ENCODE data around the gene CHST1.

Gene CHST1

DNA sequence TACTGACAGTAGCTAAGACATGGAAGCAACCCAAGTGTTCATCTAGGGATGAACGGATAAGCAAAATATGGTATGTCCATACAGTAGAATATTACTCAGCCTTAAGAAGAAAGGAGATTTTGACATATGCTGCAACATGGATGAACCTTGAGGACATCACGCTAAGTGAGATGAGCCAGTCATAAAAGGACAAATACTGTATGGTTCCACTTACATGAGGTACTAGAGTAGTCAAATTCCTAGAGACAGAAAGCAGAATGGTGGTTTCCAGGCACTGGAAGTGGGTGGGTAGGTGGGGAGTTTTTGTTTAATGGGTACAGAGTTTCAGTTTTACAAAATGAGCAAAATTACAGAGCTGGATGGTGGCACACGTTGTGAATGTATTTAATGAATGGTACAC, 18.1 kb downstream of the CHST1 start:
- TF ChIP-seq CTCF (IDR thresholded peaks at IDR 0.05; ENCODE audit: insufficient read depth, low read length): no peak
- TF ChIP-seq SPI1 (IDR thresholded peaks at IDR 0.05; ENCODE audit: borderline replicate concordance, low read depth): no peak
- TF ChIP-seq GABPA (IDR thresholded peaks at IDR 0.05; ENCODE audit: low read depth): no peak
- no peak for TF ChIP-seq POLR2AphosphoS5 (IDR thresholded peaks at IDR 0.05; ENCODE audit: low read depth)
- TF ChIP-seq, protein P1, sequence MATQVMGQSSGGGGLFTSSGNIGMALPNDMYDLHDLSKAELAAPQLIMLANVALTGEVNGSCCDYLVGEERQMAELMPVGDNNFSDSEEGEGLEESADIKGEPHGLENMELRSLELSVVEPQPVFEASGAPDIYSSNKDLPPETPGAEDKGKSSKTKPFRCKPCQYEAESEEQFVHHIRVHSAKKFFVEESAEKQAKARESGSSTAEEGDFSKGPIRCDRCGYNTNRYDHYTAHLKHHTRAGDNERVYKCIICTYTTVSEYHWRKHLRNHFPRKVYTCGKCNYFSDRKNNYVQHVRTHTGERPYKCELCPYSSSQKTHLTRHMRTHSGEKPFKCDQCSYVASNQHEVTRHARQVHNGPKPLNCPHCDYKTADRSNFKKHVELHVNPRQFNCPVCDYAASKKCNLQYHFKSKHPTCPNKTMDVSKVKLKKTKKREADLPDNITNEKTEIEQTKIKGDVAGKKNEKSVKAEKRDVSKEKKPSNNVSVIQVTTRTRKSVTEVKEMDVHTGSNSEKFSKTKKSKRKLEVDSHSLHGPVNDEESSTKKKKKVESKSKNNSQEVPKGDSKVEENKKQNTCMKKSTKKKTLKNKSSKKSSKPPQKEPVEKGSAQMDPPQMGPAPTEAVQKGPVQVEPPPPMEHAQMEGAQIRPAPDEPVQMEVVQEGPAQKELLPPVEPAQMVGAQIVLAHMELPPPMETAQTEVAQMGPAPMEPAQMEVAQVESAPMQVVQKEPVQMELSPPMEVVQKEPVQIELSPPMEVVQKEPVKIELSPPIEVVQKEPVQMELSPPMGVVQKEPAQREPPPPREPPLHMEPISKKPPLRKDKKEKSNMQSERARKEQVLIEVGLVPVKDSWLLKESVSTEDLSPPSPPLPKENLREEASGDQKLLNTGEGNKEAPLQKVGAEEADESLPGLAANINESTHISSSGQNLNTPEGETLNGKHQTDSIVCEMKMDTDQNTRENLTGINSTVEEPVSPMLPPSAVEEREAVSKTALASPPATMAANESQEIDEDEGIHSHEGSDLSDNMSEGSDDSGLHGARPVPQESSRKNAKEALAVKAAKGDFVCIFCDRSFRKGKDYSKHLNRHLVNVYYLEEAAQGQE (IDR thresholded peaks at IDR 0.05; ENCODE audit: insufficient replicate concordance, low read depth): no peak
- DNase-seq (ENCODE audit: low read depth in 1 of 2, low spot score in 1 of 2): no peak
- H3K27me3 ChIP-seq (ENCODE audit: insufficient read depth, poor library complexity, severe bottlenecking): peaks cover 20% of the 10 kb centered on the region

DNA sequence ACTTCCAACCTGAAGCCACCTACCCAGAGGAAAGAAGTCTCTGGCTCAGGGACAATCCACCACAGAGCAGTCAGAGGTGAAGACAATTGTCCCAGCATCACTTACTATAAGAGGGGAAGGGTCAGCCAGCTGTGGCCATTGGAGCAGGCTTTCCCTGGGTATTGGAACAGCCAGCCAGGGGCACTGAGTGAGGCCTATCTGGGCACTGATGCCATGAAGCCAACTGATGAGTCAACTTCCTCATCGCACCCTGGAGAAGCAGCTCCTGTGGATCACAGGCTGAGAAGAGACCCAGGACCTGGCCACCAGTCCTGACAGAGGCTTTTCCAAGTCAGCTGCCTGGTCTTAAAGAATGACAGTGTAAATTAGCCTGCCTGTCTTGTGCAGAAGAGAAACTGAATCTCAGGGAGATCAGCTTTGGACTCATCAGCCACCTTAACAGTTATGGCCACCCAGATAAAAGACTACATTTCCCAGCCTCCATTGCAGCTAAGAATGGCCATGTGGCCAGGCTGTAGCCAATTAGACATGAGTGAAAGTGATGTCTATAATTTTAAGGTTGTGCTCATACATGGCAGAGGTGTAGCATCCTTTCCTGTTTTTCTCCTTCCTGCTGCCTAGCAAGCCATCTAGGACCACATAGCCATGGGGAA, 19.0 kb downstream of the CHST1 start:
- Histone ChIP-seq H3K27me3 (ENCODE audit: insufficient read depth, poor library complexity, severe bottlenecking) (peaks cover 20% of the 10 kb centered on the region), H3K27ac (replicated peaks) (no peak overlapping the region), H3K4me3 (replicated peaks; ENCODE audit: insufficient read depth, low read length) (no peak overlapping the region)
- TF ChIP-seq GABPA (IDR thresholded peaks at IDR 0.05; ENCODE audit: low read depth) (no peak), SPI1 (IDR thresholded peaks at IDR 0.05; ENCODE audit: borderline replicate concordance, low read depth) (no peak), POLR2AphosphoS5 (IDR thresholded peaks at IDR 0.05; ENCODE audit: low read depth) (no peak), CTCF (IDR thresholded peaks at IDR 0.05; ENCODE audit: insufficient read depth, low read length) (no peak)
- TF ChIP-seq, protein P1 (IDR thresholded peaks at IDR 0.05; ENCODE audit: insufficient replicate concordance, low read depth): no peak
- DNase-seq (ENCODE audit: low read depth in 1 of 2, low spot score in 1 of 2): no peak

More for the DNA sequence above, 18.1 kb downstream of the CHST1 start:
- no peak overlapping the region for H3K27ac ChIP-seq (replicated peaks)
- no peak overlapping the region for H3K4me3 ChIP-seq (replicated peaks; ENCODE audit: insufficient read depth, low read length)

DNA sequence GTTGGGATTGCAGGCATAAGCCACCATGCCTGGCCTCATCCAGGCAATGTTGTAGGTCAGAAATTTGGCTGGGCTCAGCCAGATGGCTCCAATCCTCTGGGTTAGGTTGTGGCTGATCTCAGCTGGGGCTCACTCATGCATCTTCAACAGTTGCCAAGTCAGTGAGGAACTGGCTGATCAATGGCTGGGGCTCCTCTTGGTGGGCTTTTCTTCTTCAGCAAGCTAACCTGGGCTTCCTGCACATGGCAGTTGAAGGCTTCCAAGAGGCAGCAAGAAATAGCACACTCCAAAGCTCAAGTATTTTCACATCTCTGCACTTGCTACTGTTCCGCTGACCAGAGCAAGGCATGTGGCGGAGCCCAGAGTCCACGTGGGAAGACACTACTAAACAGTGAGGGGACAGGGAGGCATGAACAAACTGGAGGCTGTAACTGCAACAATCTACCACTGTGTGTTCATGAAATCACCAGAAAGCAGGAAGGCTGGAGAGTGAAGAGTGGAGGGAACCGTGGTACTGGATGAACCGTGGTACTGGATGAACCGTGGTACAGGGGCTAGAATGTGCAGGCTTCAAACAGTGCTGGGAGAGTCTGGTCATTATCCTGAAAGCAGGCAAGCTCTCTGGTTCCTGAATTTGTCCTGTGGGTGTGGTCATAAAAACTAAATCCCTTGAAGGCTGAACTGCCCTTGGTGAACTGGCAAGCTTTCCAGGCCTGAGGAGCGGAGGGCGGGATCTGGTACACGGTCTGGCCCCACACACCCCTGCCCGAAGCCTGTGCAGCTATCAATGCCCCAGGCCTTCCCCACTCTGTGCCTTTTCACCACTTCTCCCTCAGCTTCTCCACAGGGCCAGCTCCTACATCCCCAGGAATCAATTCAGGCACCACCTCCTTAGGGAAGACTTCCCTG, 20.2 kb downstream of the CHST1 start:
- no peak for DNase-seq (ENCODE audit: low read depth in 1 of 2, low spot score in 1 of 2)
- Histone ChIP-seq H3K4me3 (replicated peaks; ENCODE audit: insufficient read depth, low read length) (no peak overlapping the region), H3K27ac (replicated peaks) (no peak overlapping the region), H3K27me3 (ENCODE audit: insufficient read depth, poor library complexity, severe bottlenecking) (peaks cover 9% of the 10 kb centered on the region)
- TF ChIP-seq GABPA (IDR thresholded peaks at IDR 0.05; ENCODE audit: low read depth) (no peak), SPI1 (IDR thresholded peaks at IDR 0.05; ENCODE audit: borderline replicate concordance, low read depth) (no peak), POLR2AphosphoS5 (IDR thresholded peaks at IDR 0.05; ENCODE audit: low read depth) (no peak), CTCF (IDR thresholded peaks at IDR 0.05; ENCODE audit: insufficient read depth, low read length) (no peak)
- TF ChIP-seq, protein P1 (IDR thresholded peaks at IDR 0.05; ENCODE audit: insufficient replicate concordance, low read depth): no peak
